Stimulated activated CD4-positive, alpha-beta T cell treated with anti-CD3 and anti-CD28 coated beads, Interleukin-15, amount 100 ng/mL, for 1 hour (primary cell): Measurements from ENCODE around the gene ETV6.

Source experiments
- DNase-seq, 2 donors: peaks; one replicate each; pipeline ENCODE4 v3.0.0-alpha.2; 2020; ENCODE audit warnings: low read depth in 1 of 2, low spot score in 1 of 2

ETV6 gene

DNA sequence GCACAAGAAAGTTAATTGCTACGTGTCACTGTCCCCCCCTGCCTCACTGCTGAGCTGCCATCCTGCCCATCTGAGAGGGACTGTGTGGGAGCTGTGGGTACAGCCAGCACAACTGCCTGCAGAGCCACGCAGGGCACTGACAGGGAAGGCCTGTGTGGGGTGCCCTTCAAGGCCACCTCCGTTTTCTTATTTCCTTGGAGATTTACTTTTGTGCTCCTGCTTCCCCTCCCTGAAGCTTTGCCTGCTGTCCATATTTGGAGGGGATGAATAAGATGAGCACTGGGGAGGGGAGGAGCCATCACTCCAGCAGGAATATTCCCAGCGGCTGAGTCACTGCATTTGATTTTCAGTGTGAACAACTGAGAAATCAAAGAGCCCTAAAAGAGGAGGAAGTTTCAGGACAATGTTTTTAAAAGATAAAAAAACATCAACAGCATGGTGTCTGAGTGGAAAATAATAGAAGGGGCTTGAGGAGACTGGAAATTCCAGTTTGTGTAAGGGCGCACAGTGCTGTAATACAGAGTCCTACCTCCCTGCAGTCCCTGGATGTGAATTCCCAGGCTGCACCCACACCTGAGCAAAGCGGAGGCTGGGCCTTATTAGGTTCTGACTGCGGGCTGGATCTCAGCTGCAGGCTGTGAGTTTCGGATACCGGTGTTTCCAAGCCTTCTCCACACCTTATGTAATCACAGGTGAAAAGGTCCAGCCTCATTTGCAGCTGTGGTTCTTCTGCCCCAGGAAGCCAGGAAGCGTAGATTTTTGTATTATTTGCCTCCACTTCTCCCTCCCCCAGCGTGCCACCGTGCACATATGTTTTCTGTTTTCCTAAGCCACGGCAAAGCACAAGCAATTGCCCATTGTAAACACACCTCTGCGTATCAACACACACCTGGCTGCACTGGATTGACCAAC lies 228.7 kb downstream of the ETV6 start:
- no peak for DNase-seq

DNA sequence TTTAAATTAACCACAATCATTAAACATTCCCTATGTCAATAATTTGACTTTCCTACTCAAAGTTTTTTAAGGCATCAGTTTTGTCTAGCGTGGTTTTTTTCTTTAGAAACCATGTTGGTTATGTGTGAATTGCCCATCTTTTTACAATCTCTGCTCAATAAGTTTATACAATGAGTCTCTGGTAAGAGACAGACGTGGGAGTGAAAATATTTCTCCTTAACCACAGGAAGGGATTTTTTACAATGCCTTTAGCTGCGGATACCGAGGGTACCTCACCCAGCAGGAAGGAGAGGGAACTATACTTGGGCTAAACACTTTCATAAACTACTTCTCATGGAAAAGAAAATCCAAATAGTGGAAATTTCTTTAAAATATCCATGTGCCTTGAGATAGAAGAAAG lies 229.8 kb downstream of the ETV6 start:
- no peak for DNase-seq

DNA sequence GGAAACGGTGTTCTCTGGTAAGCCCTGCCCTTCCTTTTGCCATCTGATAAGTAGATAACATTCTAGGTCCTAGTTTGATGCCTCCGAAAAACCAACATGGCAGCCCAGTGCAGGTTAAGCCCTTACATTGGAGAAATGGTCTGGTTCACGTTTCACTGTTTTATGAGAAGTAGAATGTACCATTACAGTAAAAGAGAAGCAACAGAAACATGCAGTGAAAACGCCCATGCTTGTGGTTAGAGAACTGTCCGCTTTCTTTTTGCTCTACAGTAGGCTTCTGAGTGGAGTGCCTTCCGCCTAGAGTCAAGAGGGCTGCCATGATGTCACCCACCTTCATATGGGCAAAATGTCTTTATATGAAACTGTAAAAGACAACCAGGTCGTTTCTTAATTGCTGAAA lies 230.9 kb downstream of the ETV6 start:
- no peak for DNase-seq

DNA sequence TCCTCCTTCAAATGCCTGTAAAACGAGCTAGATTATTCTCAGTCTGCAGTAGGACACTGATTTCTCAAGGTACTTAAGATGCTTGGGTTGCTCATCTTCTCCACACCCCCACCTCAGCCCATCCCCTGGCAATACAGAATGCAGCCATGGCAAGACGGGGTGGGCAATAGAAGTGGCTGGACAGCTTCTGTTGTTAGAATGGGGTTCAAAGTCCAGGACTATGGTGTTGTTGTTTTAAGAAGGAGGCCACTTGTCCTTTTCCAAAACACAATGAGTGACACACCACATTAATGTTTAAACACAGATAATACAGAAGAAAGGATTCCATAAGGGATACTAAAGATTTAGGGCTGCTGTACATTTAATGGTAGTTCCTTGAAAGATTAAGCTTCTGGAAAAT lies 232.4 kb downstream of the ETV6 start:
- DNase-seq: no peak

DNA sequence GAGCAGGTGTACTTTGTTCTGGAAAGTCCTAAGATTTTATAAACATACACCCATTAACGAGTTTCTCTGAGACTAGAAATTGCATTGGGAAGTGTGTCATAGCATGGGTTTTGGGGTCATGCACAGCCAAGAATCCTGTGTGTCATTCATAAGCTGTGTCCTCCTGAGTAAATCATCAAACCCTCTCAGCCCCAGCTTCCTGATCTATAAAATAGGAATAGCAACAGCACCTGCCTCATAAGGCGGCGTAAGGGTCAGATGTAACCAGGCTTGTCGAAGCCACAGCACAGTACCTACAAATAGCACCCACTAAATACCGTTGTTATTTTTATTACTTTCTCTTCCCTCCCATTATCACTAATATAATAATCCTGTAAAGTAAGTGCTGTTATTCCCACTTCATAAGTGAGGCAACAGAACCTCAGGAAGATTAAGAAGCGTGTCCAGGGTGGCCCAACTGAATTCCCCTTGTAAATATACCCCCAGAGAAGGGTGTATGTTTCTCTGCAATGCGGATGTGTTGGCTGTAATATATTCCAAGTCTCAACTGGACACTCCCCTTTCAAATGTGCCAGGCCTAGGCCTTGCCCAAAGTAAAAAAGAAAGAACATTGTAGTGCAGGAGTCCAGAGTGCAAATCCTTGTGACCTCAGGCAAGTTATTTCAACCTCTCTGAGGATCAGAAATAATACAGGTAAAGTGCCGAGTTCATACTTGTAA lies 233.0 kb downstream of the ETV6 start:
- no peak for DNase-seq

DNA sequence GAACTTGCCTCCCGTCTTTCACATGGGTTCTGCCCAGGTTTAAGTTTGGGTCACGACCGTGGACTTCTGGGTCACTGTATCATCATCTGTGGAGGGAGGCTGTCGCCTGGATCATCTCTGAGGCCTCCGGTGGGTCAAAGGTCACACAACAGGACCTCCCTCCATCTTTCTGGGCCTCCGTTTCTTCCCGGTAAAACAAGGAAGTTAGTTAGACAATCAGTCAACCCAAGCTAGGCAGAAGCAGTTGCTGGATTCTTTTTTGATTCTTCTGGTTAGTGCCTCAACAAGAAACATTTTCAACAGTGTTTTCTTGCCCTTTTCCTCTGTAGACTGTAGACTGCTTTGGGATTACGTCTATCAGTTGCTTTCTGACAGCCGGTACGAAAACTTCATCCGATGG lies 234.6 kb downstream of the ETV6 start:
- no peak for DNase-seq

DNA sequence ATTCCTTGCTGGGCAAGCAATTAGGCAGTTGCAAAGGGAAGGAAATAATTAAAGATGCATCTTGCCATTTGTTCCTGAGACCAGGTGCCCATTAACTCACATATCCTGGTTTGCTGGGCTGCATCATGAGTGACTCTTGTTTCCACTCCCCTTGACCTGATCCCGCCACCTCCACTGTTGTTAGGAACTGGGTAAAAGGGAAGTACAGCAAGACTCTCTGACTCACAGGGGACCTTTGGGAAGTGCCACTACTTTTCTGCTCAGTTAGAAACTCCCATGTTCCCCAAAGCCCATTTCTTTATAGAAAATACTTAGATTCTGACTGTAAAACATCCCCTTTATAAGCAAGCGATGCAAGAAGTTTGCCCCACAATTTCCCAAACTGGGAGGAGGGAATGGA lies 235.2 kb downstream of the ETV6 start:
- no peak for DNase-seq

DNA sequence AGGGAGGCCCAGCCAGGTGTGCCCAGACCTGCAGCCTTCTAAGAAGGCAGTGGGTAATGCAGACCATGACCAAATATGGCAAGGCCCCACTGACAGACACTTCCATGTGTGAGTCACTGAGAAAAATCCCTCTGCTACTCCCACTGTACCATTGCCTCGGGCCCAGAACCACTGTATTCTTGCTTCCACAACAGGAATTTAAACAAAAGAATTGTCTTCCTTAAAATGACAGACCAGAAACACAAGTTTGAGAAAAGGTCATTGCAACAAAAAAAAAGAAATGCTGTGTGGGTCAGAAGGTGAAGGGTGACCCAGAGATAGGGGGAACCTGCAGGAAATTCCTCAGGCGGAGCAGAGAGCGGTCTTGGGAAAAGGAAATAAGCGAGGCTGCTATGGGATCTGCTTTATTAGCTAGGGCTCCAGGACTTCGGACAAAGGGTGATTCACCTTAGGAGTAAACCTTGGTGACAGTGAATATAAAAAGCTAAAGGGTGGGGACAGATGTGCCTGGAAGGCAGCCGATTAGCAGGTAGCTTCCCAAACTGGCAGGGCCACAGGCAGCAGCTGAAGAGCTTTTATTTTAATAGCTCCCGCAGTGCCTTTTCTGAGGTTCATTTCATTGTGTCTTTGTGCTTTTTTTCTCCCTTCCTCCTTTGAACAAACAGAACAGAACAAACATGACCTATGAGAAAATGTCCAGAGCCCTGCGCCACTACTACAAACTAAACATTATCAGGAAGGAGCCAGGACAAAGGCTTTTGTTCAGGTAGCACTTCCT lies 236.0 kb downstream of the ETV6 start:
- no peak for DNase-seq

DNA sequence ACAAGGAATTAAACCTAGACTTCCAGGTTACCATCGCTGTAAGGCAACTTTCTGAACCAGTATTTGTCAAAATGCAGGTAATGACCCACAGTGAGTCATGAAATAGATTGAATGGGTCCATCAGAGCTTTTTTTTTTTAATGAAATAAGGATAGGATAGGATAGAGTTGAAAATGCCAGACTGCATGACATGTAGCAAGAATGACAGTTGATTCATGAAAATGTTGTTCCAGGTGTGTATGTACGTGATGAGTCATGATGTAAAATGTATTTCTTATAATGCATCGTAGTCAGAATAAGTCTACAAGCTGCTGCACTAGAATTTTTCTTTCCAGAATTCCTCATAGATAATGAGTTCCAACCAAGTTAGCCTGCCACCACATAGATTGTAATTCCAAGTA lies 236.9 kb downstream of the ETV6 start:
- DNase-seq: no peak

DNA sequence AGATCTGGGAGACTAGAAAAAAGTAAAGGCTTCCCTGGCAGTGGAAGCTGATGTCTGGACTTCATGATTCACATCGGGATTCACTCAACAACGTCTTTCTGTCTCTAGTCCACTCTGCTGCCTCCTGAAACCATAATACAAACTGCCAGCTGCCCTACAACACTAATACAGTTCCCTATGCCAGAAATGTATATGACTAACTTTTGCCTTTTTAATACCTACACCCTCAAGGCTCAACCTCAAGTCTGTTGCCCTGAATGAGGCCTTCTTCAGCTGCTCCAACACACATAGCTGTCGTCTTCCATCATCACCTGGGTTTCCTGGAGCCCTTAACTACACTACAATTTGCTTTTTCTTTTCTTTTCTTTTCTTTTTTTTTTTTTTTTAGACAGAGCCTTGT lies 238.6 kb downstream of the ETV6 start:
- no peak for DNase-seq

DNA sequence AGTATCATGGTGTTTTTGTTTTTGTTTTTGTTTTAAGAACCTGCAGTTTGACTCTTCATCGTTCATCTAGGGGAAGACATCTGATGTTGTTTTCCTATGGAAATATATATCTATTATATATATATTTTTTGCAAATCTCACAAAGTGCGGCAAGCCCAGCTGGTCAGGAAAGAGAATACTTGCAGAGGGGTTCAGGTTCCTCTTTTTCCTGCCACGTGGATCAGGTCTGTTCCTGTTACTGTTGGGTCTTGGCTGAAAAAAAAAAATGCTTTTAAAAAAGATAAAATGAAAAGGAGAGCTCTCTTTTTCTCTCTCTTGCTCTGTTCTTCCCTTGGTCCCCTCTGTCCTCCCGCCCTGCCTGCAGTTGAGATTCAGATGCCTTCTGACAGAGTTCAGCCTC lies 241.9 kb downstream of the ETV6 start:
- no peak for DNase-seq

DNA sequence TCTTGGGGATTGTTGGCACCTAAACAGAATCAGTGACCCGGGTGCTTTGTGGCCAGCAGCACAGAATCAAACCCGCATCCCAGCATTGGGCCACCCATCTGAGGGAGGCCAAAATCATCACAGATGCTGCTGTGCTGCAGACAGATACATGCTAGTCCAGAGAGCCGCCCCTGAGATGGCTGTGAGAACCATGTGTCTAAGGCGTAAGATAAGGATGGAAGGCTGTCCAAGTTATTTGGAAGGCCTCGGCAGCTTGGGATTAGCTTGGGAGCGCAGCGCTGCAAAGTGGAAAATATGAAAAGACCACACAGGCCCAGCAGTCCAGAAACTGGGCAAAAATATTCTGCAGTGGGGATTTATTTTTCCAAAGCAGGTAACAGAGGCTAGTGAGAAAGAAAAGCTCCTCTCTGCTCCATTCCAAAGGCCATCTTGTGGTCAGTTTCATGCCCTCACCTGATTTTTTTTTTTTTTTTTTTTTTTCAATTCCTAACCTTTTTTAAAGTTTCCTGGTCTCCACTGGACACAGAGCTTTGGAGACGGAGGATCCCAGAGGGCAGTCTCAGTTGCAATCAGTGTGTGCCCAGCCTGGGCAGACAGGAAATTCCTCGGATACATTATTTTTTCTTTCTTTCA lies 242.4 kb downstream of the ETV6 start:
- no peak for DNase-seq

DNA sequence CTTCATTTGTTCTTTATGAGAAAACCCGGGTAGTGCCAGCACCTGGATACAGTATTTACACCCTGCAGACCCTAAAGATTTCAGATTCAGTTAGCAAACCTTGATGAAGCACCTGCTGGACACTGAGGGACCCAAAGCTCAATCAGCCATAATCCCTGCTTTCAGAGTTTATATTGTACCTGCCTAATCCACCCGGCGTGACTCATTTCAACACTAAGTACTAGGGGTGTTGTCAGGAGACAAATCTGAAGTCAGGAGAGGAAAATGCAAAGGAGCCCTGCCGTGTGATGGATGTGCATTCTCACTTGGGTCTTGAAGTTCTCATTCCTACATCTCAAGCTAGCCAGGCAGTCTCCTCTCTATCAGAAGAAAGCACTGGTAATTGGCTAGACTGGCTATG lies 244.5 kb downstream of the ETV6 start:
- DNase-seq: no peak

DNA sequence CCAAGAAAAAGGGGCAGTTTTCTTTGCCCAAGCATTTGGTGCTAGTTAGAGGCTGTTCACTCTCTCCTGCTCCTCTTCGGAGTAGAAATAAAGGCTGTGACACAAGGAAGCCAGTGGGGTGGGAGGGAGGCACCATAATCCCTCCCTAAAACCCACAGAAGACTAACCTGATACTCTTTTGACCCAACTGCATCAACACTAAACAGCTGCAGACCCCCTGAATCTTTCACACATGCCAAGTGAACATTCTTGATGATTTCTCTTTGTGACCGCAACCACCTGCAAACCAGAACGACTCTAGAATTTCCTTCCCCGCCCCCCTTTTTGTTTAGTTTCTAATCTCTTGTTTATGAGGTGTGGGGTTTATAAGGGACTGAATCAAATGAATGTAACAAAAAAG lies 245.4 kb downstream of the ETV6 start:
- DNase-seq: no peak

DNA sequence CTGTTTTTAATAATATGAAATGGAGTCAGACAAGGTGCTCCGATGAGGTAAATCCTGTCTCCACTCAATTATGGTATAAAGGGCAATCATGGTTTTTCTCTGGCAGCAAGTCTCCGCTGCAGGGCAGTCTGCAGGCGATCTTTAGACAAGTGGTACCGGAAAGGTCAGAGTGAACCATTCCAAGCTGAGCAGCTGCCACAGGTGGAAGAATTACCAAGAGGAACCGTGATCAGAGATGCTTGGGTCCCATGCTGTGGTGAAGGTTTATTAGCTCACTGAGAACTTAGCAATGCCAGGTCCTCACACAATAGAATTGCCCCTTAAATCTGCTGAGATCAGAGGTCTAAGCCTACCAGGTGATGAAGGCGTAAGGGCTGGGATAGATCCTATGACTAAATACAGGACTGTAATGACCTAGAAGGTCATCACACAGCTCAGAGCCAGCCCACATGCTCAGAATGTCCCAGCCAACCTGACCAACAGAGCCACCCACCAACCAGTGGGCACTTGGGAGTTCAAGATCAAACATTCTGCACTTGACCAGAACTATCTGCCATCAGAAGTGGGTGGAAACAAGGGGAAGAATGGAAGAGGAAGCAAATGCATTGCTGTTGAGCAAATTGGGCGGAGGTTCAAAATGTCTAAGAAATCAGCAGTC lies 246.1 kb downstream of the ETV6 start:
- no peak for DNase-seq

DNA sequence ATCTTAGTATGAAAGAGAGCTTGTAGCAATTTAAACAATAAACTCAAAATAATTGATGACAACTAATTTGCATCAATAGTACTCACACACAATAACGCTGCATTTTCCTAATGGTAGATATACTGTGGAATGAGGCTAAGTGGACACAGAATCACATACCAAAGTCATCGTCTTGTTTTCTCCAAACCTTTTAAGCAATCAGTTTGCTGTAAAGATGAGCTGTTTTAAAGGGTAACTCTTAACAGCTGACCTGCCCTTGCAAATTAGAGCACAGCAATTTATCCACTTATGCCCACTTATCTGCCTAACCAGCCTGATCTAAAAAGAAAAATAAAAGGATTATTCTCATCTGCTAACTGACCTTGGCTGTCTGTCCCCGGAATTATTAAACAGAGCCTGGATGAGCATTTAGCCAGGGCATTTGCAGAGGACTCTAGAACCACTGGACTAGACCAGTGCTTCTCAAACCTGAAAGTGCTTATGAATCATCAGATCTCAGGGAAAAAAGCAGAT lies 247.0 kb downstream of the ETV6 start:
- DNase-seq: no peak

DNA sequence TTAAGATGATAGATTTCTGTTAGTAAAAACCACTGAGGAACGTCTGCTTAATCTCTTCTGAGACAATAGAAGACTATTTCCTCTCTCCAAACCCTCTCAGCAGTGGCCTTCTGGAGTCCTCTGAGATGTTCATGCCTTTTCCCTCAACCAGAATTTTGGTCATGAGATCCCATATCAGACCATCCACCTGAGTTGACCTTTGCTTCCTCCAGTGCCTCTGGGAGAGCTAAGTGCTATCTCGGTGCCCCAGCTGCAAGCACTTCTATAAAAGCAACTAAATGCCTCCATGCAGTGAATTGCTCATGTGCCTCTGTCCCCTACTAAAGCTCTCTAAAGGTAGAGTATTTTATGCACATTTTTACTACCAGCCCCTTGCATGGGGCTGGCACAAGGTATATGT lies 248.4 kb downstream of the ETV6 start:
- no peak for DNase-seq

DNA sequence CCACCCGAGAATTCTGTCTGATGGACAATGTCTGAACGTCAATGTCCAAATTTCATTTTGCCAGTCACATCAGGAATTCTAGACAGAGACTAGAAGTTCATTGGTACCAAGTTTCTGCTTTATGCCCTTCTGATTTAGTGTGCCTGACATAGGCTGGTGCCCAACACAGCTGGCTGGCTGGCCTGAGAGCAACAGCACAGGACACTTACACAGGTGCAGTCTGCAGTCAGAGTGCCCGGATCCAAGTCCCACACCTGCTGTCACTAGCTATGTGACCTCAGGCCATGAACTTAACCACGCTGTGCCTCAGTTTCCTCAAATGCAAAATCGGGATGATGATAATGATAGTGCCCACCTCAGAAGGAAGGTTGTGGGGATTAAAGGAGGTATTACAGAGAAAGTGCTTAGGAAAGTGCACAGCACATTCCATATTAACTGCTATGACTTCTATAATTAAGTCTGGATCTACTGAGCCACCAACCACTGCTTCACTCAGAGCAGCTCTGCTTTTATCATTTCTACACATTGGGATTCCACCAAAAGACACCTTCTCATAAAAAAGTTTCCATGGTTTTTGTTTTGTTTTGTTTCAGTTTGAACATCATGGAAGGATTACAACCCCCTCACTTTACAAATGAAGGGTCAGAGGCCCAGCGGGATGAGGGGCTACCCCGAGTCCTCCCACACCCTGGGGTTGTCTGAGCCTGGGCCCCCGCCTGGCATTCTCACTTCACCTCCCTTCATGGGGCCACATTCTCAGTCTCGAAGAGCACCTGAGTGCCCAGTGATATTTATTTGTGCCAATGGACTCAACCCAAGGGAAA lies 252.4 kb downstream of the ETV6 start:
- peak in 1 of 2 donors; percentile 27 for DNase-seq

DNA sequence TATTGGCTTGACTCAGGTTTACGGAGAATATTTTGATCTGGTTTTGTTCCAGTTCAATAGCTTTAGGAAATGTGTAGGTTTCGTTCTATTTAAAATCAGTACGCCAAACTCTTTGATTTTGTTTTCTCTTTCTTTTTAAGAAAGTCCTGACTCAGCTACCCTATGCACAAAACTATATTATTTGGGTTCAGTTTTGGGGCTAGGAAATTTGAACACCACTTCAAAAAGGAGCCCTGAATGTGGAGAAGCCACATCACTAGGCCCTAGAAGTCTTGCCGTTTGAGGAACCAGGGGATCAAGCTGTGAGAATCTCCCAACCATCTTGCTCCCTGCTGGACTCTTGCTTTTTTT lies 253.0 kb downstream of the ETV6 start:
- DNase-seq: no peak

DNA sequence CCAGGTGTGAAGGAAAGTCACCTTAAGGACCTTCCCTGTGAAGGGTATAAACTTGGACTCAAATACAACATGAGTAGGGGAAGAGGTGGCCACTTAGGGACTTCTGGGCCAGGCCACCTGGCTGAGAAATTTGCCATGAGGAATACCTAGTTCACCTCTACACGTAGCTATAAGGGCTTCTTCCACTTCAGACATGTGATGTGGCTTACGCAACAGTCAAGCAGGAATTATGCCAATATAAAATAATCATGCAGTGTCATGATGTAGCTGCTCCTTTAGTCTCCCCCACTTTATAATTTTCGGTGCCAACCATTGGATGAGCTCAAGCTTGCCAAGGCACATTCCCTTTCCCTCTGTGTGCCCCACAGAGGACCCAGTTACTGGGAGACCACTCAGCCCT lies 254.7 kb downstream of the ETV6 start:
- DNase-seq: no peak
